K562 (cell line): Measurements from ENCODE around the gene LY6G6C. TPM values are rescaled to one million over a fixed set of nuclear protein-coding genes. Genes with fewer than 3 reads are reported as not detected.

Experiments
- ADNP ChIP-seq: fragments of 200-800 bp; sonication (Bioruptor generic); IDR thresholded peaks from 2 replicates; pipeline ENCODE4 v1.6.1; 2016; ENCODE audit warnings: missing genetic modification characterization, missing compliant biosample characterization
- BCL6 ChIP-seq: fragments of 250-450 bp; sonication (Bioruptor Pico); IDR thresholded peaks from 2 replicates; pipeline ENCODE4 v1.4.0; 2020
- C11orf30 ChIP-seq: fragments of 450-650 bp; IDR thresholded peaks from 2 replicates; pipeline ENCODE4 v1.6.1; 2016; ENCODE audit warnings: low read depth, mild to moderate bottlenecking
- CLOCK ChIP-seq: fragments of 250-450 bp; sonication (Bioruptor Pico); IDR thresholded peaks from 2 replicates; pipeline ENCODE4 v1.4.0; 2020; ENCODE audit warnings: mild to moderate bottlenecking, moderate library complexity, borderline replicate concordance
- COPS2 ChIP-seq: fragments of 450-650 bp; conservative IDR thresholded peaks from 2 replicates; pipeline ENCODE4 v1.6.1; 2016; ENCODE audit warnings: mild to moderate bottlenecking, moderate library complexity
- DACH1 ChIP-seq: fragments of 450-650 bp; IDR thresholded peaks from 2 replicates; pipeline ENCODE4 v1.6.1; 2018; ENCODE audit not compliant: partially characterized antibody
- DLX4 ChIP-seq: fragments of 250-450 bp; sonication (Bioruptor Pico); IDR thresholded peaks from 2 replicates; pipeline ENCODE4 v1.6.1; 2021; ENCODE audit warnings: mild to moderate bottlenecking
- ETS1 ChIP-seq: conservative IDR thresholded peaks from 2 replicates; pipeline ENCODE4 v1.6.1; 2011; ENCODE audit warnings: low read depth, mild to moderate bottlenecking, low read length; ENCODE audit not compliant: control insufficient read depth
- HDAC6 ChIP-seq: IDR thresholded peaks from 2 replicates; pipeline ENCODE4 v1.6.1; 2012; ENCODE audit warnings: low read depth, mild to moderate bottlenecking, control low read depth, inconsistent platforms, low read length, moderate library complexity
- HIVEP1 ChIP-seq: fragments of 250-450 bp; sonication (Bioruptor Pico); IDR thresholded peaks from 2 replicates; pipeline ENCODE4 v1.4.0; 2020; ENCODE audit warnings: mild to moderate bottlenecking
- JUNB ChIP-seq: fragments of 450-650 bp; formaldehyde crosslinking; conservative IDR thresholded peaks from 2 replicates; pipeline ENCODE4 v1.4.0; 2020; ENCODE audit warnings: mild to moderate bottlenecking
- MAFK ChIP-seq: IDR thresholded peaks from 2 replicates; pipeline ENCODE4 v1.6.1; 2011; ENCODE audit warnings: low read length, improper control_type of control experiment
- RFX1 ChIP-seq: fragments of 450-650 bp; IDR thresholded peaks from 2 replicates; pipeline ENCODE4 v1.6.1; 2016; ENCODE audit warnings: mild to moderate bottlenecking, moderate library complexity
- SIX5 ChIP-seq, 2 experiments: IDR thresholded peaks; 2 replicates each; pipeline ENCODE4 v1.6.1; 2011; ENCODE audit warnings: low read length in 2 of 2, borderline replicate concordance in 1 of 2, low read depth in 1 of 2, mild to moderate bottlenecking in 1 of 2, moderate library complexity in 1 of 2; ENCODE audit not compliant: insufficient read depth in 1 of 2
- YBX1 ChIP-seq: fragments of 450-650 bp; IDR thresholded peaks from 2 replicates; pipeline ENCODE4 v1.7.1; 2016; ENCODE audit warnings: mild to moderate bottlenecking
- ZNF140 ChIP-seq: fragments of 250-450 bp; sonication (Bioruptor Pico); IDR thresholded peaks from 2 replicates; pipeline ENCODE4 v1.8.0; 2021; ENCODE audit warnings: moderate library complexity, mild to moderate bottlenecking, inconsistent platforms
- ZNF232 ChIP-seq: sonication (generic); formaldehyde crosslinking; IDR thresholded peaks from 2 replicates; pipeline ENCODE4 v1.8.0; 2022; ENCODE audit warnings: mild to moderate bottlenecking, missing genetic modification reagents
- ZNF282 ChIP-seq: sonication (generic); formaldehyde crosslinking; IDR thresholded peaks from 2 replicates; pipeline ENCODE4 v1.8.1; 2023; ENCODE audit warnings: missing genetic modification reagents
- ZNF395 ChIP-seq: fragments of 200-800 bp; sonication (Bioruptor generic); IDR thresholded peaks from 2 replicates; pipeline ENCODE4 v1.6.1; 2017; ENCODE audit warnings: missing genetic modification characterization, missing compliant biosample characterization
- ZSCAN29 ChIP-seq: fragments of 450-650 bp; IDR thresholded peaks from 2 replicates; pipeline ENCODE4 v1.6.1; 2017
- polyA plus RNA-seq, 8 experiments: library from polyadenylated mRNA; depleted of rRNA in 4 of 8; stranded (reverse) in 5 of 8; unstranded in 3 of 8; fragments of >200 nt; fragmentation: Nextera tagmentation in 2 of 8; fragmentation: Illumina TruSeq in 1 of 8; extraction: Ambion mirVana in 2 of 8; extraction: Trizol in 1 of 8; gene quantifications; 2 replicates each; pipeline versions ENCODE4 v1.2.1 to v1.2.3, GENCODE V29; 2011 to 2014; ENCODE audit warnings: inconsistent platforms in 1 of 8, missing spikeins in 1 of 8
- total RNA-seq, 7 experiments: library from RNA; depleted of rRNA in 6 of 7; stranded (reverse); fragments of >200 nt in 6 of 7; fragmentation: Illumina TruSeq in 2 of 7; extraction: Trizol in 2 of 7; gene quantifications; 2 replicates each; pipeline versions ENCODE4 v1.2.1 to v1.2.3, GENCODE V29; 2011 to 2021; ENCODE audit warnings: low replicate concordance in 1 of 7
- TF ChIP-seq, protein P1 (sequence below), 2 experiments: fragments of 450-650 bp; conservative IDR thresholded peaks; 2 replicates each; pipeline ENCODE4 v1.6.1; 2017; ENCODE audit warnings: mild to moderate bottlenecking in 2 of 2, moderate library complexity in 2 of 2

Gene LY6G6C
- total and polyA plus RNA-seq, 9 of the 15 experiments (the other 6 are each of a cell fraction or from before 2014, with no cell fraction given) = 0.06 to 0.20 TPM; not detected in 7

- TF ChIP-seq ETS1 (peak; percentile 52), ZSCAN29 (peak; percentile 44; the same call in 1 of the 2 replicates), MAFK (peak; percentile 40; the same call in 1 of the 2 replicates), COPS2 (no peak), HIVEP1 (CRISPR knock-in tag) (no peak), RFX1 (no peak), HDAC6 (no peak), ZNF395 (CRISPR knock-in tag) (peak; percentile 89; the same call in 1 of the 2 replicates), ZNF282 (CRISPR knock-in tag) (no peak), CLOCK (no peak), C11orf30 (peak; percentile 22; the same call in 1 of the 2 replicates), ZNF232 (peak; percentile 30; the same call in 1 of the 2 replicates), YBX1 (no peak), BCL6 (CRISPR knock-in tag) (peak; percentile 73; the same call in 1 of the 2 replicates), JUNB (CRISPR knock-in tag) (no peak), ADNP (tag) (no peak), ZNF140 (CRISPR knock-in tag) (no peak), DACH1 (peak; percentile 63), DLX4 (CRISPR knock-in tag) (no peak), SIX5 (IDR thresholded peaks at IDR 0.05; ENCODE audit: borderline replicate concordance in 1 of 2, insufficient read depth in 1 of 2, low read depth in 1 of 2, low read length in 2 of 2) (peak; percentile 30 to 49; a peak in 2 of 4 replicates)
- TF ChIP-seq, protein P1, sequence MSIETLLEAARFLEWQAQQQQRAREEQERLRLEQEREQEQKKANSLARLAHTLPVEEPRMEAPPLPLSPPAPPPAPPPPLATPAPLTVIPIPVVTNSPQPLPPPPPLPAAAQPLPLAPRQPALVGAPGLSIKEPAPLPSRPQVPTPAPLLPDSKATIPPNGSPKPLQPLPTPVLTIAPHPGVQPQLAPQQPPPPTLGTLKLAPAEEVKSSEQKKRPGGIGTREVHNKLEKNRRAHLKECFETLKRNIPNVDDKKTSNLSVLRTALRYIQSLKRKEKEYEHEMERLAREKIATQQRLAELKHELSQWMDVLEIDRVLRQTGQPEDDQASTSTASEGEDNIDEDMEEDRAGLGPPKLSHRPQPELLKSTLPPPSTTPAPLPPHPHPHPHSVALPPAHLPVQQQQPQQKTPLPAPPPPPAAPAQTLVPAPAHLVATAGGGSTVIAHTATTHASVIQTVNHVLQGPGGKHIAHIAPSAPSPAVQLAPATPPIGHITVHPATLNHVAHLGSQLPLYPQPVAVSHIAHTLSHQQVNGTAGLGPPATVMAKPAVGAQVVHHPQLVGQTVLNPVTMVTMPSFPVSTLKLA (conservative IDR thresholded peaks at IDR 0.05) = peak; percentile 76 to 91
These were observed 18.5 kb downstream of the LY6G6C start, which contains the start of gene ABHD16A (continued) for GRCh38 chr6:31702819-31703716.
